GM12892 (cell line): Measurements from ENCODE around the gene TMEM163.

ENCODE experiments used
- DNase-seq: peaks from one replicate; pipeline ENCODE4 v3.0.0; 2011; ENCODE audit not compliant: insufficient read length
- FAIRE-seq: peaks from 2 replicates; lab custom pipeline; 2011; peaks lifted over from hg19 to GRCh38; lab: Jason Lieb, UNC
- POLR2A ChIP-seq: IDR thresholded peaks from 2 replicates; pipeline ENCODE4 v1.6.1; 2011; ENCODE audit warnings: low read depth, low read length, control low read depth
- POLR2AphosphoS5 ChIP-seq: IDR thresholded peaks from 2 replicates; pipeline ENCODE4 v1.6.1; 2011; ENCODE audit warnings: low read depth, low read length, control low read depth
- TAF1 ChIP-seq: IDR thresholded peaks from 2 replicates; pipeline ENCODE4 v1.6.1; 2011; ENCODE audit warnings: low read depth, mild to moderate bottlenecking, control low read depth, low read length, borderline replicate concordance

The TMEM163 gene

GRCh38 chr2:134683561-134684112 lies 35.2 kb downstream of the TMEM163 start:
- FAIRE-seq, result peak; percentile 69
- no peak for DNase-seq
- TF ChIP-seq POLR2AphosphoS5 (no peak), POLR2A (no peak), TAF1 (no peak)

DNA sequence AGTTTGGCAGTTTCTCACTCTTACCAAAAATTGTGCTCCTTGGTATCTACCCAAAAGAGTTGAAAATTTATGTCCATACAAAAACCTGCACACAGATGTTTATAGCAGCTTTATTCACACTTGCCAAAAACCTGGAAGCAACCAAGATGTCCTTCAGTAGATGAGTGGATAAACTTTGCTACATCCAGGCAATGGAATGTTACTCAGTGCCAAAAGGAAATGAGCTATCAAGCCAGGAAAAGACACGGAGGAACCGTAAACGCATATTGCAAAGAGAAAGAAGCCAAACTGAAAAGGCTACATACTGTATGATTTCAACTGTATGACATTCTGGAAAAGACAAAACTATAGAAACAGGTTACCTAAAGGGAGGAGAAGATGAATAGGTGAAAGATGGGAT lies 36.1 kb downstream of the TMEM163 start:
- no peak for TF ChIP-seq TAF1
- TF ChIP-seq POLR2A, result no peak
- TF ChIP-seq POLR2AphosphoS5, result no peak
- peak; percentile 27 for FAIRE-seq
- DNase-seq, result no peak

DNA sequence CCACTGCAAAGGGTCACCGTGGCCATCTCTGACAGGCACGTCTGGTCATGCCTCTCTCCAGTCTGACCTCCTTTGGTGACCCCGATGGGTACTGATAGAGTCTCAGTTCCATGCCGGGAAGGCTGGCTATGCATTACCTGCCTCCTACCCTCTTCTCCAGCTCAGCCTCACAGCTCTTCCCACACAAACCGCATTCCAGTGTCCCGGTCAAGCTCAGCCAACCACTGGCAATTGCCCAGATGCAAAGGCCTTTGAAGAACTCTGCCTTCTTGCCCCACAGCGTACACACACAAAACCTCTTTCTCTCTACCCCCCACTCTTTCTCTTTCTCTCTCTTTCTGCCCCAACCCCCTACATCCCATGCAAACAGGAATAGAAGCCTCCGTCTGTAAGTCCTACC lies 37.6 kb downstream of the TMEM163 start:
- no peak for DNase-seq
- no peak for TF ChIP-seq POLR2AphosphoS5
- TF ChIP-seq POLR2A, result no peak
- no peak for TF ChIP-seq TAF1
- FAIRE-seq, result no peak

- no peak for FAIRE-seq
- TF ChIP-seq TAF1 (no peak), POLR2AphosphoS5 (no peak), POLR2A (no peak)
Measured at GRCh38 chr2:134679745-134680144, 39.1 kb downstream of the TMEM163 start.

GRCh38 chr2:134679294-134679693 lies 39.5 kb downstream of the TMEM163 start:
- FAIRE-seq (no peak), DNase-seq (no peak)
- no peak for TF ChIP-seq TAF1
- TF ChIP-seq POLR2A, result no peak
- TF ChIP-seq POLR2AphosphoS5, result no peak

More at GRCh38 chr2:134679745-134680144, 39.1 kb downstream of the TMEM163 start:
- no peak for DNase-seq

GRCh38 chr2:134677856-134678756 lies 40.7 kb downstream of the TMEM163 start:
- no peak for TF ChIP-seq POLR2A
- no peak for TF ChIP-seq TAF1
- TF ChIP-seq POLR2AphosphoS5, result no peak
- FAIRE-seq (no peak), DNase-seq (no peak)

GRCh38 chr2:134676960-134677359 lies 41.8 kb downstream of the TMEM163 start:
- FAIRE-seq (no peak), DNase-seq (no peak)
- TF ChIP-seq TAF1, result no peak

DNA sequence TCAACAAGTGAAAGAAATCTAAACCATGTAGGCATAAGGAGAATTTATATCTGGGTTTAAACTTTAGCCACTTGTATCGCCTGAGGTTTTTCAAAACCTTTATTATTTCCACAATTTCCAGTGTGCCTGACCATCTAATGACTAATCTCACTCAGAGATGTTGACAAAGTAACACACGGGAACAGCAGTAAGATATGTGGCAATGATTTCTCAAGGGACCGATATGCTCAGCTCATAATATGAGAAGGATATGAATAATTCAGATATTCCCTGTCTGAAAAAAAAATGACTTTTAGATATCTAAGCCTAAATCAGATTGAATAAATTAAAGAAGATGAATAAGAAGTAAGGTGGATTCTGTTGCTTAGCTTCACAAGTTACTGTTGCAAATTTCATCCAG lies 43.5 kb downstream of the TMEM163 start:
- no peak for FAIRE-seq
- DNase-seq, result no peak
- TF ChIP-seq POLR2AphosphoS5, result no peak
- TF ChIP-seq TAF1, result no peak
- no peak for TF ChIP-seq POLR2A

GRCh38 chr2:134674687-134675086 lies 44.1 kb downstream of the TMEM163 start:
- FAIRE-seq, result no peak
- TF ChIP-seq POLR2A (no peak), POLR2AphosphoS5 (no peak), TAF1 (no peak)
- DNase-seq, result no peak

DNA sequence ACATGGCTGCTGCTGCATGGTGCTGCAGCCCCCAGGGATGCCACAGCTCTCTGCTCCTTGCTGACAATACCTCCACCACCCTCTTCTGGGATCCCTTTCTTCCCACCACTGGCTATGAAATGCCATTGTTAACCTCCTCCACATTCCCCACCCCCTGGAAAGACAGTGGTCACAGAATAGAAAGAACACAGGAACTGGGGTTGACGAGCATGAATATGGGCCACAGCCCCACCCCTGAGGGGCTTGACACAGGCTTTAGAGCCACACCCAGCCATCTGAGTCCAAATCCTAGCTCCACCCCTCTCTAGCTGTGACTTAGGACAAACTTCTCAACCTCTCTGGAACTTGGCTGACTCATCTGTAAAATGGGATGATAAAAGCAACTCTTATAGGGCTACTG lies 47.3 kb downstream of the TMEM163 start:
- no peak for FAIRE-seq
- DNase-seq, result no peak
- TF ChIP-seq TAF1 (no peak), POLR2AphosphoS5 (no peak), POLR2A (no peak)

DNA sequence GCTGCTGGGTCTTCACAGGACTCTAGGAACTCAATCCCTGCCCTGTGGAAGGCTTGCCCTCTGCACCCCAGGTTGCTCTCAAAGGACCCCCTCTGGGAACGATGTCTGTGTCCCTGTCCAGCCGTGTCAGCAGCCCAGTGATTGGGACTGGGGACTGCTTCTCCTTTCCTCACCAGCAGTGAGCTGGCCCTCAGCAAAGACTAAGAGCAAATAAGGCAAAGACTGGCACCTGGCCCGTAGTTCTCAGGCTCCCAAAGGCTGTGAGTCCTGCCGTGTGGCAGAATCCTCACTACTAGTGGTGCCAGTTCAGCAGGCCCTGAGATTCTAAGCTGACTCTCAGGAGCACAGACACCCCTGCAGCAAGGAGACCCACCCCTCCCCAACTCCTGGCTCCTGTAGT lies 47.8 kb downstream of the TMEM163 start:
- TF ChIP-seq POLR2AphosphoS5 (no peak), TAF1 (no peak), POLR2A (no peak)
- FAIRE-seq (no peak), DNase-seq (no peak)

DNA sequence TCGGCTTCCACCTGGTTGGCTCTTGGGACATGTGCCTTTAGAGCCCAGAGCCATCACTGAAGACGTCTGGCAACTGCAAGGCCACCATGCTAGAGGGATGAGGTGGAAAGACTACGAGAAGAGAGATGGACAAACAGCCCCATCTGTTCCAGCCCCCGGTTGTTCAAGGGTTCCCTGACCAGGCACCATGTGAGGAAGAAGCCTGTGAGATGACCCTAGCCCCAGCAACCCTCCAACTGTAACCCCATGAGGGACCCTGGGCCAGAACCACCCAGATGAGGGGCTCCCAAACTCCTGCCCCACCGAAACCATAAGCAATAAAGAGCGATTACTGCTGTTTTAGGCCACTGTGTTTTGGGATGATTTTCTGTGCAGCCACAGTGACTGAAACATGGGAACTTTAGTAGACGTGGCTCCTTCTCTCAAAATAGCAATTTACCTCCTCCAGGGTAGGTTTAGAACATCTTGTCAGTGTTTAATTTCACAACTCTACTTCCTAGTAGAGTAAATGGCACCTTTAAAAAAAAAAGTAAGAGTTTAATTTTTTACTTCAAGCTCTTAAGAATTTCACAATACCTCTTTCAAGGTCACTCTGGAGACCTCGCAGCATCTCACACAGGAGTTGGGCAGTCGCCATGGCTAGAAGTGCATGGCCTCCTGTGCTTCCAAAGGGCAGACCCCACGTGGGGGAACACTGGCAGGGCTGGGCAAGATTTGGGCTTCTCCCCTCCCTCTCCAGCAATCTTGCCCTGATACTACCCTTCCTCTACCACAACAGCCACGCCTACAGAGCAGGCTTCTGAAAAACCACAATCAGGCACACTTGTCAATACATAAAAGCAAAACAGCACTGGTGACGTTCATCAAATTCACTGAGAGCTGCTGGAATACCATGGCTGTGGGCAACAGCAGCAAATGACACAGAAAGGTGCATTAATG lies 48.8 kb downstream of the TMEM163 start:
- FAIRE-seq, result no peak
- DNase-seq, result no peak
- no peak for TF ChIP-seq TAF1
- TF ChIP-seq POLR2AphosphoS5, result no peak
- TF ChIP-seq POLR2A, result no peak
